GM19372 (cell line): ENCODE results near the gene PSMD4.

Experiments used
- ATAC-seq: cut with Tn5 transposase; IDR thresholded peaks from one replicate; pipeline ENCODE4 v1.9.1; 2021; ENCODE audit warnings: mild to moderate bottlenecking, low read depth, moderate library complexity; ENCODE audit not compliant: unreplicated experiment

Gene PSMD4

GRCh38 chr1:151293093-151293492 lies 38.6 kb downstream of the PSMD4 start:
- ATAC-seq, result no peak

- no peak for ATAC-seq
Observed at GRCh38 chr1:151294742-151295462, 40.4 kb downstream of the PSMD4 start.

DNA sequence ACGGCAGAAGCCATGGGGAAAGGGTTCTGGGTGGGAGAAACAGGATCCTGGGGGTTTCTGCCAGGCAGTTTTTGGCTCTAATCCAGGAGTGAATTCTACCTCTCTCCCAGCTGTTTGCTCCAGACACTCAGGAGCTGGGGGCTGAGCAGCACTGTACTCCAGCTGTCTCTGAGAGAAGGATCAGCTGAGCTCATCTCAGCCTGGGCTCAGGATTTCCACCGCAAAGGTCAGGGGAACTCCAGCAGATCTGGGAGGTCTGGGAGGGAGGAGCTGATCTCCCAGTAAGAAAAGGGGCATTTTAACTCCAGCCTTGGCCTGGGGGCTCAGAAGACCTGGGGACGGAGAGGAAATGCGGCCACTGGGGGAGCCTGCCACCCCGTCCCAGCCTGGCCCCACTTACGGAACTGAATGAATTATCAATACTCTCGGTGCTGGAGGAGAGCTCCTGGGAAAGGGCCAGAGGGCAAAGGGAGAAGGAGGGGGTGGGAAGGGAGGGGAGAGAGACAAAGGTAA lies 55.3 kb downstream of the PSMD4 start:
- no peak for ATAC-seq

DNA sequence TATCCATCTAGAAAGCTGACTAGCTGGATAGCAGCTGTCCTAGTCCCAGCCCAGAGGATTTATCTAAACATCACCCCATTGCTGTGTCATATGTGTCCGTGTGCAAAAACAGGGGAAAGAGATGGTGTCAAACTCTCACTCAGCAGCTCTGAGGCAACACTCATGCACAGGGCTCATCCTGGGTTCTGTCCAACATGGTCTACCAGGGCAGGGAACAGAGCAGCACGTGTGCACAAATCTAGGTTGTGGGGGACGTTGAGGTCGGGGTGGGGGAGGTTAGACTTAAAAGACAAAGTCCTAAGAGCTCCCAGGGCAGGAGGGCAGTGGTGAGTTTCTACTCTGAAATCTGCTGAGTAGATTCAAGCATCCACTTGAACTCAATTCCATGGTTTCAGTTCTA lies 56.5 kb downstream of the PSMD4 start:
- no peak for ATAC-seq

DNA sequence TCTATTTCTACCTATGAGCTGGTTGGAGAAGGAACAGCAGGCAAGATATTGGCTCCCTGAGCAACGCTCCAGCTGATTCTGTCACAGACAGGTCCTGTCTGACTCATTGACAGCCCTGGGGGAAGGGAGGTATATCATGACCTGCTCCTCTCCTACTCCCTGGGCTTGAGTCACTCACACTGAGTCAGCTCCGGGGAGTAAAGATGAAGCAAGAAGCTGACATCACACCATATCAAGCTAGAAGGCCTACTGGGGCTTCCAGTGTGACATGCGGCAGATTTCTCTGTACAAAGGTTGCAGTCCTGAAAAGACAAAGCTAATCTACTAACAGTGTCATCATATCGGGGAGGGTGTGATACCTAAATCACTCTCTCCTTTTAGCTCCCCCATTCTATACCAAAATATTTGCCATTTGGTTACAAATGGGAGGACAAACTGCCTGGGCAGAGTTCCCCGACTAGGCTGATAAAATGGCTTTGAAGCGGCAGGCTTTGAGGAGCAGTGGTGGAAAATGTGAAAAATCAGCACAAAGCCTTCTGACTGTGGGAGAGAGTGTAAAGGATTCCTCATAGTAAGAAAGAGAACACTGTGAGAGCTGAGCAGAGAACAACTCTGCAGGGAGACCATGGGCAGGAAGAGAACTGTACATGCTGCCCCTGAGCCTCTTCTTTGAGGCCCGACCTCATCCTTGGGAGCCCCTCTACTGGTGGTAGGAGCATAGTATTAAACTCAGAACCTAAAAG lies 57.2 kb downstream of the PSMD4 start:
- ATAC-seq, result no peak

DNA sequence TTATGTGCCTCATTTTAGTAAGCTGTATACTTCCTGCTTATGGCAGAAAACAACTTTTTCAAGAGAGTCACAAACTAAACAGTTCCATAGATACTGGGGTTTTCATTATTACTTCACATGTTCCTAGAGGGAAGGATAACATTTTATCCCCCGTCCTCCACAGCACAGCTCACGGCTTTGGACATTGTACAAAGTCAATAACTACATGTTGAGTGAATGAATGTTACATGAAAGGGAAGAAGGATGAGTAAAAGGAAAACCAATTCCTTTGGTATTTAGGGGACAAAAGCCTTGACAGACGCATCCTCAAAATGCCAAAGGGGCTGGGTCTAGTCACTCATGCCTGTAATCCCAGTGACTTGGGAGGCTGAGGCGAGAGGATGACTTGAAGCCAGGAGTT lies 57.9 kb downstream of the PSMD4 start:
- no peak for ATAC-seq

- no peak for ATAC-seq
Observed at GRCh38 chr1:151312826-151313225, 58.3 kb downstream of the PSMD4 start.

GRCh38 chr1:151313501-151313900 lies 59.0 kb downstream of the PSMD4 start:
- no peak for ATAC-seq

- no peak for ATAC-seq
Observed at GRCh38 chr1:151314137-151314875, 59.8 kb downstream of the PSMD4 start.

DNA sequence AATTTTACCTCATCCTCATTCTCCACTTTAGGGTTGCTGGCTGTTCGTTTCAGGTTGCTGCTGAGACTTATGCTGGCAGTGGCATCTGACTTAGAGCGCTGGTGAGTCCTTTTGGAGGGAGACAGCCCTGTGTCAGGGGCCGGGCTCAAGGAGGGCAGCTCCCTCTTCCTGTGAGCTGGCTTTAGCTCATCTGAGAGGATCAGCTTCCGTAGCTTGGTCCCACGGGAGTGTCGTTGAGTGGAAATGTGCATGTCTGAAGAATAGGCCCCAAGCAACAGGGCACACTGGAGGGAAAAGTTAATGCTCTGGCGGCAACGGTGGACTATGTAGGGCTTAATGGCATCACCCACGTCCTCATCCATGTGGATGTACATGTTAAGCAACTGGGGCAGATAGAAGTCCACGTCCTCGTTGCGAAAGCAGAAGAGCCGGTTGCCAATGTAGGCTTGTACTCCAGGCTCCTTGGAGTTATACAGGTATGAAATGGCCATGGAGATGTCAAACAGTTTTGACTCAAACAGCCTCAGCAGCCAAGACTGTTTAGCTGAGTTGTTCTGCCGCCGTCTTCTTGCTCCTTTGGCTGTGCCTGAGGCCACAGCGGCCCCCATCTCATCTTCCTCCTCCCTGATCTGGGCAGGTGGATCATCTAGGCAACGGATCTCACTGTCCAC lies 61.2 kb downstream of the PSMD4 start:
- no peak for ATAC-seq
